ENCODE measurements around the gene SREBF2. TPM values are rescaled to one million over a fixed set of nuclear protein-coding genes. Genes with fewer than 3 reads are reported as not detected.

SREBF2 gene
- total and polyA plus RNA-seq, 2 of the 13 experiments (the other 11 are each of a cell fraction or from before 2014, with no cell fraction given) = 53.8 to 72.6 TPM

DNA sequence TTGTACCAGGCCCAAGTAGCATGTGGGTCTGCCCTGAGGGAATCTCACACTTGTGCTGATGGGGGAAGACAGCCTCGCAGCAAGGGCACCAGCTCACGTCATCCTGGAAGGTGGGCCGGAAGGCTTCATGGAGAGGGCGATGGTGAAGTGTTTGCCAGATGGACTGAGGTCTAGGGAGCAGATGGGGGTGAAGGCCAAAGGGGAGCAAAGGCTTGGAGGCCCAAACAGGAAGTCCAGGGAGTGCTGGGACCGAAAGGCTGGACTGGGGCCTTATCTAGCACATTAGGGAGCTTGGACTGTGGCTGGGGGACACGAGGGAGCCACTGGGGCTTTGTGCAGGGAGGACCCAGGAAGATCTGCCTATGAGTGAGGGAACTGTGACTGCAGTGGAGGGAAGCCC, 94.9 kb downstream of the SREBF2 start (continued):
- TF ChIP-seq, protein P1, sequence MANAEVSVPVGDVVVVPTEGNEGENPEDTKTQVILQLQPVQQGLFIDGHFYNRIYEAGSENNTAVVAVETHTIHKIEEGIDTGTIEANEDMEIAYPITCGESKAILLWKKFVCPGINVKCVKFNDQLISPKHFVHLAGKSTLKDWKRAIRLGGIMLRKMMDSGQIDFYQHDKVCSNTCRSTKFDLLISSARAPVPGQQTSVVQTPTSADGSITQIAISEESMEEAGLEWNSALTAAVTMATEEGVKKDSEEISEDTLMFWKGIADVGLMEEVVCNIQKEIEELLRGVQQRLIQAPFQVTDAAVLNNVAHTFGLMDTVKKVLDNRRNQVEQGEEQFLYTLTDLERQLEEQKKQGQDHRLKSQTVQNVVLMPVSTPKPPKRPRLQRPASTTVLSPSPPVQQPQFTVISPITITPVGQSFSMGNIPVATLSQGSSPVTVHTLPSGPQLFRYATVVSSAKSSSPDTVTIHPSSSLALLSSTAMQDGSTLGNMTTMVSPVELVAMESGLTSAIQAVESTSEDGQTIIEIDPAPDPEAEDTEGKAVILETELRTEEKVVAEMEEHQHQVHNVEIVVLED (CRISPR knock-in tag; IDR thresholded peaks at IDR 0.05; ENCODE audit: borderline replicate concordance) = no peak
- peak; percentile 41; the same call in 1 of the 2 replicates for TF ChIP-seq SALL1 (CRISPR knock-in tag; IDR thresholded peaks at IDR 0.05)
- TF ChIP-seq ZNF292 (CRISPR knock-in tag; IDR thresholded peaks at IDR 0.05; ENCODE audit: borderline replicate concordance, low read depth) = no peak
- TF ChIP-seq HES4 (CRISPR knock-in tag; IDR thresholded peaks at IDR 0.05; ENCODE audit: borderline replicate concordance) = 0 out of 2 replicates have a peak, but pooled peaks have one; percentile 21
- no peak for TF ChIP-seq ZNF160 (CRISPR knock-in tag; IDR thresholded peaks at IDR 0.05)
- TF ChIP-seq ETV5 (CRISPR knock-in tag; IDR thresholded peaks at IDR 0.05; ENCODE audit: borderline replicate concordance) = peak; percentile 63; the same call in 1 of the 2 replicates
- TF ChIP-seq HCFC1 (IDR thresholded peaks at IDR 0.05; ENCODE audit: low read depth, low read length) = no peak
- TF ChIP-seq SIN3B (IDR thresholded peaks at IDR 0.05; ENCODE audit: low read length) = no peak
- no peak for TF ChIP-seq ZFP36 (IDR thresholded peaks at IDR 0.05; ENCODE audit: borderline replicate concordance, low read depth, low read length, partially characterized antibody)
- TF ChIP-seq ZNF564 (CRISPR knock-in tag; IDR thresholded peaks at IDR 0.05) = no peak
- no peak for TF ChIP-seq RBM39 (IDR thresholded peaks at IDR 0.05; ENCODE audit: low read depth, low read length, poor library complexity, severe bottlenecking)
- no peak for TF ChIP-seq ZNF232 (CRISPR knock-in tag; IDR thresholded peaks at IDR 0.05; ENCODE audit: borderline replicate concordance)
- TF ChIP-seq, protein P2, sequence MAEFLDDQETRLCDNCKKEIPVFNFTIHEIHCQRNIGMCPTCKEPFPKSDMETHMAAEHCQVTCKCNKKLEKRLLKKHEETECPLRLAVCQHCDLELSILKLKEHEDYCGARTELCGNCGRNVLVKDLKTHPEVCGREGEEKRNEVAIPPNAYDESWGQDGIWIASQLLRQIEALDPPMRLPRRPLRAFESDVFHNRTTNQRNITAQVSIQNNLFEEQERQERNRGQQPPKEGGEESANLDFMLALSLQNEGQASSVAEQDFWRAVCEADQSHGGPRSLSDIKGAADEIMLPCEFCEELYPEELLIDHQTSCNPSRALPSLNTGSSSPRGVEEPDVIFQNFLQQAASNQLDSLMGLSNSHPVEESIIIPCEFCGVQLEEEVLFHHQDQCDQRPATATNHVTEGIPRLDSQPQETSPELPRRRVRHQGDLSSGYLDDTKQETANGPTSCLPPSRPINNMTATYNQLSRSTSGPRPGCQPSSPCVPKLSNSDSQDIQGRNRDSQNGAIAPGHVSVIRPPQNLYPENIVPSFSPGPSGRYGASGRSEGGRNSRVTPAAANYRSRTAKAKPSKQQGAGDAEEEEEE (CRISPR knock-in tag; IDR thresholded peaks at IDR 0.05; ENCODE audit: borderline replicate concordance) = 0 out of 2 replicates have a peak, but pooled peaks have one; percentile 6
- TF ChIP-seq ZNF367 (CRISPR knock-in tag; IDR thresholded peaks at IDR 0.05; ENCODE audit: borderline replicate concordance) = no peak
- TF ChIP-seq RBAK (CRISPR knock-in tag; IDR thresholded peaks at IDR 0.05) = no peak
- TF ChIP-seq MXI1 (IDR thresholded peaks at IDR 0.05; ENCODE audit: borderline replicate concordance, low read depth, low read length) = no peak
- TF ChIP-seq ZNF550 (CRISPR knock-in tag; IDR thresholded peaks at IDR 0.05; ENCODE audit: borderline replicate concordance) = no peak
- TF ChIP-seq ZNF530 (CRISPR knock-in tag; IDR thresholded peaks at IDR 0.05; ENCODE audit: low read depth) = no peak
- no peak for TF ChIP-seq ZNF230 (CRISPR knock-in tag; IDR thresholded peaks at IDR 0.05)
- TF ChIP-seq PAWR (CRISPR knock-in tag; IDR thresholded peaks at IDR 0.05; ENCODE audit: borderline replicate concordance) = no peak
- no peak for TF ChIP-seq ZNF883 (CRISPR knock-in tag; IDR thresholded peaks at IDR 0.05; ENCODE audit: not compliant biosample characterization)
- no peak for TF ChIP-seq ARHGAP35 (CRISPR knock-in tag; IDR thresholded peaks at IDR 0.05; ENCODE audit: borderline replicate concordance)
- TF ChIP-seq PHF8 (CRISPR knock-in tag; IDR thresholded peaks at IDR 0.05) = no peak
- no peak for TF ChIP-seq ZNF703 (CRISPR knock-in tag; IDR thresholded peaks at IDR 0.05; ENCODE audit: borderline replicate concordance)
- TF ChIP-seq, protein P3, sequence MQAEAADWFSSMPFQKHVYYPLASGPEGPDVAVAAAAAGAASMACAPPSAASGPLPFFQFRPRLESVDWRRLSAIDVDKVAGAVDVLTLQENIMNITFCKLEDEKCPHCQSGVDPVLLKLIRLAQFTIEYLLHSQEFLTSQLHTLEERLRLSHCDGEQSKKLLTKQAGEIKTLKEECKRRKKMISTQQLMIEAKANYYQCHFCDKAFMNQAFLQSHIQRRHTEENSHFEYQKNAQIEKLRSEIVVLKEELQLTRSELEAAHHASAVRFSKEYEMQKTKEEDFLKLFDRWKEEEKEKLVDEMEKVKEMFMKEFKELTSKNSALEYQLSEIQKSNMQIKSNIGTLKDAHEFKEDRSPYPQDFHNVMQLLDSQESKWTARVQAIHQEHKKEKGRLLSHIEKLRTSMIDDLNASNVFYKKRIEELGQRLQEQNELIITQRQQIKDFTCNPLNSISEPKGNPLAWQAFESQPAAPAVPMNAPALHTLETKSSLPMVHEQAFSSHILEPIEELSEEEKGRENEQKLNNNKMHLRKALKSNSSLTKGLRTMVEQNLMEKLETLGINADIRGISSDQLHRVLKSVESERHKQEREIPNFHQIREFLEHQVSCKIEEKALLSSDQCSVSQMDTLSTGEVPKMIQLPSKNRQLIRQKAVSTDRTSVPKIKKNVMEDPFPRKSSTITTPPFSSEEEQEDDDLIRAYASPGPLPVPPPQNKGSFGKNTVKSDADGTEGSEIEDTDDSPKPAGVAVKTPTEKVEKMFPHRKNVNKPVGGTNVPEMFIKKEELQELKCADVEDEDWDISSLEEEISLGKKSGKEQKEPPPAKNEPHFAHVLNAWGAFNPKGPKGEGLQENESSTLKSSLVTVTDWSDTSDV (CRISPR knock-in tag; IDR thresholded peaks at IDR 0.05) = no peak
- TF ChIP-seq NAIF1 (CRISPR knock-in tag; IDR thresholded peaks at IDR 0.05; ENCODE audit: borderline replicate concordance) = no peak

Data from HepG2 (cell line).